HUES6 (cell line): ENCODE data around the gene C16orf89.
"Not testable (repeated sequence)": the region's sequence is repeated elsewhere in the genome, so short reads cannot be mapped to it uniquely, and the experiment has no call there.

Experiments used
- H3K27ac ChIP-seq: 2 replicates; pipeline ENCODE4 v1.7.0; 2013; ENCODE audit warnings: low read depth, mild to moderate bottlenecking, low read length, inconsistent platforms
- H3K27me3 ChIP-seq: 2 replicates; pipeline ENCODE4 v1.6.1; 2013; ENCODE audit warnings: low read length; ENCODE audit not compliant: control insufficient read depth, insufficient read depth
- H3K36me3 ChIP-seq: 2 replicates; pipeline ENCODE4 v1.6.1; 2013; ENCODE audit warnings: low read length; ENCODE audit not compliant: control insufficient read depth, insufficient read depth
- H3K4me1 ChIP-seq: 2 replicates; pipeline ENCODE4 v1.6.1; 2013; ENCODE audit warnings: low read length; ENCODE audit not compliant: control insufficient read depth, insufficient read depth
- H3K4me3 ChIP-seq: 2 replicates; pipeline ENCODE4 v1.5.1; 2013; ENCODE audit warnings: low read depth, low read length
- H3K9ac ChIP-seq: one replicate; pipeline ENCODE4 v1.6.1; 2013; ENCODE audit warnings: mild to moderate bottlenecking, low read length
- H3K9me3 ChIP-seq: 2 replicates; pipeline ENCODE4 v1.6.1; 2013; ENCODE audit warnings: low read depth, low read length; ENCODE audit not compliant: control insufficient read depth, insufficient read depth

Gene C16orf89

DNA sequence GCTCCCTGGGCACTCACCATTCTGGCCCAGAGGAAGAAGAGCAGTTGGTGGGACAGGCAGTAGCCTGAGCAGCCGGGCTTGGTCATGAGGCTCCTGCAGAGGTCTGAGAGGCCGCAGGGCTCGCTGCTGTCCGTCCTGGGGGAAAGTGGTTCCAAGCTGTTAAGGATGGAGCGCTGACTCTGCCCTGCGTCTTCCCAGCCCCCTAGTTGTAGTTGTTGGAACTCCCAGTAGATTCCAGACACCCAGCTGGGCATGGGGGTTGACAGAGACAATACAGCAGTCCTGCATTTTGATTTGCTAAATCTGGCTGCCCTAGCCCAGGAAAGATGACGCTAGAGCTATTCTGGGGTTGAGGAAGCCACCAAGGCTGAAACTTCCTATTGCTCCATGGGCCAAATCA lies 7.3 kb downstream of the C16orf89 start:
- no peak overlapping the region for H3K27ac ChIP-seq

GRCh38 chr16:5056352-5056751 lies 9.4 kb downstream of the C16orf89 start:
- no peak overlapping the region for H3K27ac ChIP-seq
- H3K27me3 ChIP-seq = no peaks in the 10 kb centered on the region
- H3K36me3 ChIP-seq = no peaks in the 10 kb centered on the region
- H3K4me3 ChIP-seq = no peak overlapping the region
- no peaks in the 10 kb centered on the region for H3K9me3 ChIP-seq
- H3K9ac ChIP-seq = no peak overlapping the region
- H3K4me1 ChIP-seq = peaks cover 14% of the 10 kb centered on the region

More for the DNA sequence above, 7.3 kb downstream of the C16orf89 start:
- H3K36me3 ChIP-seq = no peaks in the 10 kb centered on the region
- H3K9ac ChIP-seq = no peak overlapping the region
- no peaks in the 10 kb centered on the region for H3K27me3 ChIP-seq
- H3K4me1 ChIP-seq = peaks cover 14% of the 10 kb centered on the region
- H3K4me3 ChIP-seq = no peak overlapping the region
- H3K9me3 ChIP-seq = no peaks in the 10 kb centered on the region

- Histone ChIP-seq H3K4me1 (peaks cover 12% of the 10 kb centered on the region), H3K27me3 (no peaks in the 10 kb centered on the region), H3K36me3 (no peaks in the 10 kb centered on the region), H3K9me3 (no peaks in the 10 kb centered on the region), H3K27ac (no peak overlapping the region), H3K4me3 (no peak overlapping the region), H3K9ac (no peak overlapping the region)
Observed at GRCh38 chr16:5054876-5055865, 10.6 kb downstream of the C16orf89 start.

- Histone ChIP-seq H3K9me3 (no peaks in the 10 kb centered on the region), H3K9ac (no peak overlapping the region), H3K36me3 (no peaks in the 10 kb centered on the region), H3K4me1 (no peaks in the 10 kb centered on the region), H3K4me3 (no peak overlapping the region), H3K27me3 (no peaks in the 10 kb centered on the region), H3K27ac (no peak overlapping the region)
Observed at GRCh38 chr16:5046914-5047313, 18.8 kb downstream of the C16orf89 start.

DNA sequence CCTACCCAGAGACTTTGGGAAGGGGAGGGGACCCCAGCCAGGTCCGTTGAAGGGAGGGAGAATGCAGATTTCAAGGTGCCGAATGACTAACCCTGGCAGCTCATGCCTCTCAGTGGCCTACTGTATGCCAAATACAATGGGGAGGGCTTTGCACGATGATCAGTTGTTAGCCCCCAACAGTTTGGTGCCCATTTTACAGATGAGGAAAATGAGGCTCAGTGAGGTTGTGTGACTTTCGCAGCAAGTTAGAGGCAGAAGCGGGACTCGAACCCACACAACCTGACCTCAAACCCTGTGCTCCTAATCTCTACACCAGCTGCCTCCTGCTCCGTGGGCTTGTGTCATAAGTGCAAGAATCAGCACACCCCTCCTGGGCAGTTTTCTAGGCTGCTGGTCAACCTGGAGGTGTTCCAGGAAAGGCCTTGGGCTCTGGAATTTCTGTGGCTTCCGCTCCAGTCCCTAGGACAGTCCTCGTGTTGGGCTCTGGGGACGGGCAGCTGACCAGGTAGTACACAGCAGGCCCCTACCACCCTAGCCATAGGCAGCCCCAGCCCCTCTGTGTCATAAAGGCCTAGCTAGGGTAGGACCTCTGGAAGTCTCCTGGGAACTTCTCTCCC lies 20.1 kb downstream of the C16orf89 start:
- Histone ChIP-seq H3K4me1 (no peaks in the 10 kb centered on the region), H3K27ac (no peak overlapping the region), H3K4me3 (no peak overlapping the region), H3K27me3 (no peaks in the 10 kb centered on the region), H3K9ac (no peak overlapping the region), H3K36me3 (no peaks in the 10 kb centered on the region), H3K9me3 (no peaks in the 10 kb centered on the region)

GRCh38 chr16:5044581-5044980 lies 21.2 kb downstream of the C16orf89 start:
- H3K27me3 ChIP-seq, H3K27ac ChIP-seq, H3K4me3 ChIP-seq, H3K36me3 ChIP-seq, H3K9me3 ChIP-seq, H3K4me1 ChIP-seq, H3K9ac ChIP-seq: not testable (repeated sequence)

GRCh38 chr16:5044011-5044540 lies 21.7 kb downstream of the C16orf89 start:
- Histone ChIP-seq H3K9ac (no peak overlapping the region), H3K4me1 (no peaks in the 10 kb centered on the region), H3K27me3 (no peaks in the 10 kb centered on the region), H3K36me3 (no peaks in the 10 kb centered on the region), H3K9me3 (no peaks in the 10 kb centered on the region), H3K4me3 (no peak overlapping the region), H3K27ac (no peak overlapping the region)

- no peaks in the 10 kb centered on the region for H3K27me3 ChIP-seq
- no peak overlapping the region for H3K9ac ChIP-seq
Observed at GRCh38 chr16:5042574-5043171, 23.1 kb downstream of the C16orf89 start.

GRCh38 chr16:5041600-5042133 lies 24.1 kb downstream of the C16orf89 start:
- no peak overlapping the region for H3K9ac ChIP-seq
- no peaks in the 10 kb centered on the region for H3K27me3 ChIP-seq
- no peaks in the 10 kb centered on the region for H3K36me3 ChIP-seq
- no peak overlapping the region for H3K4me3 ChIP-seq
- no peaks in the 10 kb centered on the region for H3K9me3 ChIP-seq
- no peak overlapping the region for H3K27ac ChIP-seq
- H3K4me1 ChIP-seq = peaks cover 6% of the 10 kb centered on the region

More at GRCh38 chr16:5042574-5043171, 23.1 kb downstream of the C16orf89 start:
- H3K4me3 ChIP-seq = no peak overlapping the region
- H3K9me3 ChIP-seq = no peaks in the 10 kb centered on the region
- H3K4me1 ChIP-seq = no peaks in the 10 kb centered on the region
- H3K27ac ChIP-seq = no peak overlapping the region
- no peaks in the 10 kb centered on the region for H3K36me3 ChIP-seq

DNA sequence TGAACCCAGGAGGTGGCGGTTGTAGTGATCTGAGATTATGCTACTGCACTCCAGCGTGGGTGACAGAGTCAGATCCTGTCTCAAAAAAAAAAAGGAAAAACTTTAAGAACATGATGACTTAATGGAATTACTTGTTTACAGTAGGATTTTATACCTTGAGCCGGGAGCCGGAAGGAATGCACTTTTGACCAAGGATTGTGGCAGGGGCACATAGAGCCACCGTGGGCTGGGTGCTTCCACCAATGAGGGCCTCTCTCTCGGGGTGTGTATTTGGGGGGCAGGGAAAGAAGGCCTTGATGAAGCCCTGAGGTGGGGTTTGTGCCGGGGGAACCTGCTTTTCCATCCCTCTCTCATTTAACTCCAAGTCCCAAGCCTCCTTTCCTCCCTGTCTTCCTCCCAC lies 25.3 kb downstream of the C16orf89 start:
- Histone ChIP-seq H3K27ac (no peak overlapping the region), H3K4me1 (peaks cover 16% of the 10 kb centered on the region), H3K9ac (no peak overlapping the region), H3K36me3 (no peaks in the 10 kb centered on the region), H3K4me3 (no peak overlapping the region), H3K9me3 (no peaks in the 10 kb centered on the region), H3K27me3 (no peaks in the 10 kb centered on the region)
